GM12878 (cell line): ENCODE results near the gene PTMA. TPM values are rescaled to one million over a fixed set of nuclear protein-coding genes. Genes with fewer than 3 reads are reported as not detected.

ENCODE experiments used
- ATF7 ChIP-seq: fragments of 450-650 bp; IDR thresholded peaks from 2 replicates; pipeline ENCODE4 v1.6.1; 2016; ENCODE audit warnings: low read depth, mild to moderate bottlenecking
- BCL11A ChIP-seq: IDR thresholded peaks from 2 replicates; pipeline ENCODE4 v1.6.1; 2011; ENCODE audit warnings: low read depth, low read length
- CEBPB ChIP-seq, 2 experiments: fragments of 150-350 bp in 1 of 2; IDR thresholded peaks; 2 replicates each; pipeline ENCODE4 v1.6.1; 2012 to 2014; ENCODE audit warnings: low read depth in 2 of 2, low read length in 2 of 2, borderline replicate concordance in 1 of 2, inconsistent platforms in 1 of 2
- EZH2 ChIP-seq: IDR thresholded peaks from 2 replicates; pipeline ENCODE4 v1.6.1; 2012; ENCODE audit warnings: low read depth, mild to moderate bottlenecking, control low read depth, inconsistent platforms, low read length, borderline replicate concordance; ENCODE audit not compliant: control insufficient read depth
- GABPA ChIP-seq: IDR thresholded peaks from 2 replicates; pipeline ENCODE4 v1.6.1; 2014; ENCODE audit warnings: antibody characterized with exemption, low read depth, mild to moderate bottlenecking, inconsistent platforms
- MTA2 ChIP-seq: fragments of 450-650 bp; IDR thresholded peaks from 2 replicates; pipeline ENCODE4 v1.6.1; 2016; ENCODE audit warnings: low read depth, mild to moderate bottlenecking, moderate library complexity
- MTA3 ChIP-seq: IDR thresholded peaks from 2 replicates; pipeline ENCODE4 v1.6.1; 2012; ENCODE audit warnings: low read length, inconsistent platforms, borderline replicate concordance
- PAX5 ChIP-seq: IDR thresholded peaks from 2 replicates; pipeline ENCODE4 v1.6.1; 2011; ENCODE audit warnings: low read depth, low read length, borderline replicate concordance
- PML ChIP-seq: IDR thresholded peaks from 2 replicates; pipeline ENCODE4 v1.6.1; 2012; ENCODE audit warnings: low read length, inconsistent platforms
- RCOR1 ChIP-seq: conservative IDR thresholded peaks from 2 replicates; pipeline ENCODE4 v1.6.1; 2012; ENCODE audit warnings: low read depth, low read length, improper control_type of control experiment
- RFX5 ChIP-seq: IDR thresholded peaks from 2 replicates; pipeline ENCODE4 v1.6.1; 2011; ENCODE audit warnings: low read depth, low read length, improper control_type of control experiment
- RUNX3 ChIP-seq: IDR thresholded peaks from 2 replicates; pipeline ENCODE4 v1.6.1; 2012; ENCODE audit warnings: low read length, inconsistent platforms
- SMARCA5 ChIP-seq: fragments of 450-650 bp; IDR thresholded peaks from 2 replicates; pipeline ENCODE4 v1.6.1; 2017; ENCODE audit warnings: mild to moderate bottlenecking
- SRF ChIP-seq, 2 experiments: IDR thresholded peaks; 2 replicates each; pipeline ENCODE4 v1.6.1; 2011; ENCODE audit warnings: low read depth in 2 of 2, low read length in 2 of 2, mild to moderate bottlenecking in 1 of 2, moderate library complexity in 1 of 2
- TCF3 ChIP-seq: IDR thresholded peaks from 2 replicates; pipeline ENCODE4 v1.6.1; 2012; ENCODE audit warnings: low read depth, mild to moderate bottlenecking, low read length, borderline replicate concordance; ENCODE audit not compliant: insufficient read depth
- ZNF24 ChIP-seq: fragments of 450-650 bp; IDR thresholded peaks from 2 replicates; pipeline ENCODE4 v1.6.1; 2017; ENCODE audit warnings: antibody characterized with exemption, mild to moderate bottlenecking
- ZNF622 ChIP-seq: fragments of 450-650 bp; IDR thresholded peaks from 2 replicates; pipeline ENCODE4 v1.6.1; 2017; ENCODE audit warnings: mild to moderate bottlenecking, inconsistent platforms
- polyA plus RNA-seq, 11 experiments: library from polyadenylated mRNA; depleted of rRNA in 4 of 11; unstranded in 6 of 11; stranded (reverse) in 5 of 11; fragments of >200 nt; fragmentation: Nextera tagmentation in 4 of 11; fragmentation: Illumina TruSeq in 1 of 11; extraction: Ambion mirVana in 4 of 11; extraction: Trizol in 1 of 11; gene quantifications; 1 replicate in 1 of 11; 2 replicates in 10 of 11; pipeline versions ENCODE4 v1.2.1 to v1.2.3, GENCODE V29; 2011 to 2016; ENCODE audit warnings: inconsistent platforms in 2 of 11, missing spikeins in 2 of 11, low read depth in 1 of 11
- total RNA-seq, 4 experiments: library from RNA; depleted of rRNA in 3 of 4; stranded (reverse); fragments of >200 nt in 3 of 4; fragmentation: Illumina TruSeq in 1 of 4; extraction: Trizol in 1 of 4; gene quantifications; 2 replicates each; pipeline versions ENCODE4 v1.2.1 to v1.2.3, GENCODE V29; 2013 to 2021
- TF ChIP-seq, protein P1 (sequence below): IDR thresholded peaks from 2 replicates; pipeline ENCODE4 v1.6.1; 2012; ENCODE audit warnings: mild to moderate bottlenecking, low read depth, low read length
- TF ChIP-seq, protein P2 (sequence below): fragments of 450-650 bp; IDR thresholded peaks from 2 replicates; pipeline ENCODE4 v1.6.1; 2017; ENCODE audit warnings: mild to moderate bottlenecking, moderate library complexity
- TF ChIP-seq, protein P3 (sequence below): fragments of 450-650 bp; IDR thresholded peaks from 2 replicates; pipeline ENCODE4 v1.6.1; 2018; ENCODE audit warnings: borderline replicate concordance, mild to moderate bottlenecking; ENCODE audit not compliant: partially characterized antibody

Gene PTMA
- total and polyA plus RNA-seq, 10 of the 15 experiments (the other 5 are each of a cell fraction or from before 2014, with no cell fraction given) = 1,144 to 5,018 (median 3,464) TPM

DNA sequence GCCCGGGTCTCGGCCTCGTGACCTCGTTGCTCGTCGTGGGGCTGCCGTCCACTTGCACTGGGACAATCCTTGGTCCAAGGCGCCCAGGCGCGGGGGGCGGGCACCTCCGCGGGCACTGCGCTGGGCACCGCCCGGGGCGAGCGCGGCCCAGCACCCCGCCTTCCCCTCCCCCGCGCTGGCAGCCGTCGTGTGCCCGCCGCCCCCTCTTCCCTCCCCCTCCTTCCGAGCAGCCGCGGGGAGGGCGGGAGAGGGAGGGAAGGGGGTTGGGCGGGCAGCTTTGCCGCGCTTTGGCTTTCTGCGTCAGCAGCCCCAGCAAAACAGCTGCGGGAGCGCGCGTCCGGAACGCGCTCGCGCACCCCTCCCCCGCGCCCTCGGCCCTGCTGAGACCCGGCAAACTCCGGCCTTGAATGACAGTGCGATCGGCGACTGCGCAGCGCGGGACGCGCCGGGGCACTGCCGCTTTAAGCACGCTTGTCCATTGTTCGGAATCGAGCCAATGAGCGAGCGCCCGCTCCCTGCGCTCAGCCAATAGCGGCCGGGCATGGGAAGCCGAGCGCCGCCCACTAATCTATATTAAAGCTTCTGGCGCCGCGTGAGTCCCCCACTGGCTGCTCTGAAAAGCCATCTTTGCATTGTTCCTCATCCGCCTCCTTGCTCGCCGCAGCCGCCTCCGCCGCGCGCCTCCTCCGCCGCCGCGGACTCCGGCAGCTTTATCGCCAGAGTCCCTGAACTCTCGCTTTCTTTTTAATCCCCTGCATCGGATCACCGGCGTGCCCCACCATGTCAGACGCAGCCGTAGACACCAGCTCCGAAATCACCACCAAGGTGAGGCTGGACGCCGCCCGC is at the start of gene PTMA (continued):
- TF ChIP-seq TCF3 (peak; percentile 75; the same call in 1 of the 2 replicates), BCL11A (no peak; the same call in 1 of the 2 replicates), ZNF622 (no peak), ATF7 (no peak), GABPA (no peak), PAX5 (peak; percentile 78; the same call in 1 of the 2 replicates), SRF (IDR thresholded peaks at IDR 0.05; ENCODE audit: low read depth in 2 of 2, low read length in 2 of 2) (no peak), EZH2 (no peak), MTA3 (no peak), RUNX3 (no peak), CEBPB (IDR thresholded peaks at IDR 0.05; ENCODE audit: borderline replicate concordance in 1 of 2, low read depth in 2 of 2, low read length in 2 of 2) (no peak), RFX5 (peak; percentile 64; the same call in 1 of the 2 replicates), ZNF24 (0 out of 2 replicates have a peak, but pooled peaks have one; percentile 52), RCOR1 (no peak), MTA2 (no peak), SMARCA5 (peak; percentile 77; the same call in 1 of the 2 replicates), PML (no peak)
- TF ChIP-seq, protein P1, sequence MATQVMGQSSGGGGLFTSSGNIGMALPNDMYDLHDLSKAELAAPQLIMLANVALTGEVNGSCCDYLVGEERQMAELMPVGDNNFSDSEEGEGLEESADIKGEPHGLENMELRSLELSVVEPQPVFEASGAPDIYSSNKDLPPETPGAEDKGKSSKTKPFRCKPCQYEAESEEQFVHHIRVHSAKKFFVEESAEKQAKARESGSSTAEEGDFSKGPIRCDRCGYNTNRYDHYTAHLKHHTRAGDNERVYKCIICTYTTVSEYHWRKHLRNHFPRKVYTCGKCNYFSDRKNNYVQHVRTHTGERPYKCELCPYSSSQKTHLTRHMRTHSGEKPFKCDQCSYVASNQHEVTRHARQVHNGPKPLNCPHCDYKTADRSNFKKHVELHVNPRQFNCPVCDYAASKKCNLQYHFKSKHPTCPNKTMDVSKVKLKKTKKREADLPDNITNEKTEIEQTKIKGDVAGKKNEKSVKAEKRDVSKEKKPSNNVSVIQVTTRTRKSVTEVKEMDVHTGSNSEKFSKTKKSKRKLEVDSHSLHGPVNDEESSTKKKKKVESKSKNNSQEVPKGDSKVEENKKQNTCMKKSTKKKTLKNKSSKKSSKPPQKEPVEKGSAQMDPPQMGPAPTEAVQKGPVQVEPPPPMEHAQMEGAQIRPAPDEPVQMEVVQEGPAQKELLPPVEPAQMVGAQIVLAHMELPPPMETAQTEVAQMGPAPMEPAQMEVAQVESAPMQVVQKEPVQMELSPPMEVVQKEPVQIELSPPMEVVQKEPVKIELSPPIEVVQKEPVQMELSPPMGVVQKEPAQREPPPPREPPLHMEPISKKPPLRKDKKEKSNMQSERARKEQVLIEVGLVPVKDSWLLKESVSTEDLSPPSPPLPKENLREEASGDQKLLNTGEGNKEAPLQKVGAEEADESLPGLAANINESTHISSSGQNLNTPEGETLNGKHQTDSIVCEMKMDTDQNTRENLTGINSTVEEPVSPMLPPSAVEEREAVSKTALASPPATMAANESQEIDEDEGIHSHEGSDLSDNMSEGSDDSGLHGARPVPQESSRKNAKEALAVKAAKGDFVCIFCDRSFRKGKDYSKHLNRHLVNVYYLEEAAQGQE = 0 out of 2 replicates have a peak, but pooled peaks have one; percentile 41
- TF ChIP-seq, protein P2, sequence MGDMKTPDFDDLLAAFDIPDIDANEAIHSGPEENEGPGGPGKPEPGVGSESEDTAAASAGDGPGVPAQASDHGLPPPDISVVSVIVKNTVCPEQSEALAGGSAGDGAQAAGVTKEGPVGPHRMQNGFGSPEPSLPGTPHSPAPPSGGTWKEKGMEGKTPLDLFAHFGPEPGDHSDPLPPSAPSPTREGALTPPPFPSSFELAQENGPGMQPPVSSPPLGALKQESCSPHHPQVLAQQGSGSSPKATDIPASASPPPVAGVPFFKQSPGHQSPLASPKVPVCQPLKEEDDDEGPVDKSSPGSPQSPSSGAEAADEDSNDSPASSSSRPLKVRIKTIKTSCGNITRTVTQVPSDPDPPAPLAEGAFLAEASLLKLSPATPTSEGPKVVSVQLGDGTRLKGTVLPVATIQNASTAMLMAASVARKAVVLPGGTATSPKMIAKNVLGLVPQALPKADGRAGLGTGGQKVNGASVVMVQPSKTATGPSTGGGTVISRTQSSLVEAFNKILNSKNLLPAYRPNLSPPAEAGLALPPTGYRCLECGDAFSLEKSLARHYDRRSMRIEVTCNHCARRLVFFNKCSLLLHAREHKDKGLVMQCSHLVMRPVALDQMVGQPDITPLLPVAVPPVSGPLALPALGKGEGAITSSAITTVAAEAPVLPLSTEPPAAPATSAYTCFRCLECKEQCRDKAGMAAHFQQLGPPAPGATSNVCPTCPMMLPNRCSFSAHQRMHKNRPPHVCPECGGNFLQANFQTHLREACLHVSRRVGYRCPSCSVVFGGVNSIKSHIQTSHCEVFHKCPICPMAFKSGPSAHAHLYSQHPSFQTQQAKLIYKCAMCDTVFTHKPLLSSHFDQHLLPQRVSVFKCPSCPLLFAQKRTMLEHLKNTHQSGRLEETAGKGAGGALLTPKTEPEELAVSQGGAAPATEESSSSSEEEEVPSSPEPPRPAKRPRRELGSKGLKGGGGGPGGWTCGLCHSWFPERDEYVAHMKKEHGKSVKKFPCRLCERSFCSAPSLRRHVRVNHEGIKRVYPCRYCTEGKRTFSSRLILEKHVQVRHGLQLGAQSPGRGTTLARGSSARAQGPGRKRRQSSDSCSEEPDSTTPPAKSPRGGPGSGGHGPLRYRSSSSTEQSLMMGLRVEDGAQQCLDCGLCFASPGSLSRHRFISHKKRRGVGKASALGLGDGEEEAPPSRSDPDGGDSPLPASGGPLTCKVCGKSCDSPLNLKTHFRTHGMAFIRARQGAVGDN = peak; percentile 87
- TF ChIP-seq, protein P3, sequence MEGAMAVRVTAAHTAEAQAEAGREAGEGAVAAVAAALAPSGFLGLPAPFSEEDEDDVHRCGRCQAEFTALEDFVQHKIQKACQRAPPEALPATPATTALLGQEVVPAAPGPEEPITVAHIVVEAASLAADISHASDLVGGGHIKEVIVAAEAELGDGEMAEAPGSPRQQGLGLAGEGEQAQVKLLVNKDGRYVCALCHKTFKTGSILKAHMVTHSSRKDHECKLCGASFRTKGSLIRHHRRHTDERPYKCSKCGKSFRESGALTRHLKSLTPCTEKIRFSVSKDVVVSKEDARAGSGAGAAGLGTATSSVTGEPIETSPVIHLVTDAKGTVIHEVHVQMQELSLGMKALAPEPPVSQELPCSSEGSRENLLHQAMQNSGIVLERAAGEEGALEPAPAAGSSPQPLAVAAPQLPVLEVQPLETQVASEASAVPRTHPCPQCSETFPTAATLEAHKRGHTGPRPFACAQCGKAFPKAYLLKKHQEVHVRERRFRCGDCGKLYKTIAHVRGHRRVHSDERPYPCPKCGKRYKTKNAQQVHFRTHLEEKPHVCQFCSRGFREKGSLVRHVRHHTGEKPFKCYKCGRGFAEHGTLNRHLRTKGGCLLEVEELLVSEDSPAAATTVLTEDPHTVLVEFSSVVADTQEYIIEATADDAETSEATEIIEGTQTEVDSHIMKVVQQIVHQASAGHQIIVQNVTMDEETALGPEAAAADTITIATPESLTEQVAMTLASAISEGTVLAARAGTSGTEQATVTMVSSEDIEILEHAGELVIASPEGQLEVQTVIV = no peak
